Osteoblast (primary cell): ENCODE measurements around the gene CRB2. TPM values are rescaled to one million over a fixed set of nuclear protein-coding genes. Genes with fewer than 3 reads are reported as not detected.
A peak's percentile ranks its signal among the peaks of the same experiment; 100 is the strongest.

ENCODE experiments used
- DNase-seq: peaks from one replicate; pipeline ENCODE4 v3.0.0; 2011; ENCODE audit warnings: low spot score, mixed read lengths; ENCODE audit not compliant: insufficient read length; ENCODE audit errors: missing footprints
- H2AFZ ChIP-seq: 2 replicates; pipeline ENCODE4 v1.6.0; 2011; ENCODE audit warnings: mild to moderate bottlenecking, low read length
- H3K27ac ChIP-seq: 2 replicates; pipeline ENCODE4 v1.5.1; 2011; ENCODE audit warnings: mild to moderate bottlenecking, low read depth, low read length, moderate library complexity
- H3K27me3 ChIP-seq: 2 replicates; pipeline ENCODE4 v1.6.0; 2012; ENCODE audit warnings: mild to moderate bottlenecking, control low read depth, inconsistent platforms, low read length, moderate library complexity; ENCODE audit not compliant: insufficient read depth
- H3K36me3 ChIP-seq: 2 replicates; pipeline ENCODE4 v1.5.1; 2011; ENCODE audit warnings: mild to moderate bottlenecking, low read length, control low read depth, moderate library complexity; ENCODE audit not compliant: insufficient read depth
- H3K4me1 ChIP-seq: 2 replicates; pipeline ENCODE4 v1.5.1; 2011; ENCODE audit warnings: mild to moderate bottlenecking, low read length, control low read depth, moderate library complexity; ENCODE audit not compliant: insufficient read depth
- H3K4me2 ChIP-seq: 2 replicates; pipeline ENCODE4 v1.6.0; 2011; ENCODE audit warnings: mild to moderate bottlenecking, low read length; ENCODE audit not compliant: insufficient read depth
- H3K4me3 ChIP-seq: fragments of 200-600 bp; sonication (generic); 3 replicates; pipeline ENCODE4 v1.5.1; 2012; ENCODE audit warnings: mild to moderate bottlenecking, low read length, inconsistent platforms; ENCODE audit not compliant: insufficient read depth
- H3K79me2 ChIP-seq: 2 replicates; pipeline ENCODE4 v1.6.0; 2012; ENCODE audit warnings: mild to moderate bottlenecking, low read length, control low read depth, inconsistent platforms; ENCODE audit not compliant: insufficient read depth
- H3K9me3 ChIP-seq: 2 replicates; pipeline ENCODE4 v1.5.1; 2011; ENCODE audit warnings: low read depth, low read length, control low read depth
- H4K20me1 ChIP-seq: 2 replicates; pipeline ENCODE4 v1.6.0; 2012; ENCODE audit warnings: mild to moderate bottlenecking, low read length, control low read depth; ENCODE audit not compliant: insufficient read depth
- total RNA-seq: library from RNA; depleted of rRNA; stranded (reverse); fragments of >200 nt; gene quantifications from 2 replicates; pipeline ENCODE4 v1.2.3, GENCODE V29; 2012
- TF ChIP-seq, protein P1 (sequence below): IDR thresholded peaks from 2 replicates; pipeline ENCODE4 v1.5.1; 2011; ENCODE audit warnings: mild to moderate bottlenecking, low read depth, low read length, moderate library complexity; ENCODE audit errors: extremely low read depth

CRB2 gene
- total RNA-seq, 1 donor = not detected

DNA sequence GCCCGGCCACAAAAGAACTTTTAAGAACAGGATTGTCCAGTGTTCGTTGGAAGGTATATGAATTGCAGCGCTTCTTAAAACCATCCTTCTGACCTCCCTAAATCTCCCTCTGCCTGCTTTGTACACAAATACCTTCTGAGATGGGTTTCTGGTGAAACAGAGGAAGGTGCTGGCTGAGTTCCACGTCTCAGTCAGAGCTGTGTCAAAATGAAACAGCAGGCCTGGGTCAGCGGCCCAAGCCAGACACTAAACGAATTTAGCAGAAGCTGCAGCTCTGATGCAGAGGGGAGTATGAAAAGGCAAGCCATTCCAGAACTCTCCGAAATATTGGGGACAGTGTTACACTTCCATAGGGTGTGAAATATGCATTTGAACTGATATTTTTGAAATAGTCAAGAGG is 37.8 kb upstream of the CRB2 start:
- TF ChIP-seq, protein P1, sequence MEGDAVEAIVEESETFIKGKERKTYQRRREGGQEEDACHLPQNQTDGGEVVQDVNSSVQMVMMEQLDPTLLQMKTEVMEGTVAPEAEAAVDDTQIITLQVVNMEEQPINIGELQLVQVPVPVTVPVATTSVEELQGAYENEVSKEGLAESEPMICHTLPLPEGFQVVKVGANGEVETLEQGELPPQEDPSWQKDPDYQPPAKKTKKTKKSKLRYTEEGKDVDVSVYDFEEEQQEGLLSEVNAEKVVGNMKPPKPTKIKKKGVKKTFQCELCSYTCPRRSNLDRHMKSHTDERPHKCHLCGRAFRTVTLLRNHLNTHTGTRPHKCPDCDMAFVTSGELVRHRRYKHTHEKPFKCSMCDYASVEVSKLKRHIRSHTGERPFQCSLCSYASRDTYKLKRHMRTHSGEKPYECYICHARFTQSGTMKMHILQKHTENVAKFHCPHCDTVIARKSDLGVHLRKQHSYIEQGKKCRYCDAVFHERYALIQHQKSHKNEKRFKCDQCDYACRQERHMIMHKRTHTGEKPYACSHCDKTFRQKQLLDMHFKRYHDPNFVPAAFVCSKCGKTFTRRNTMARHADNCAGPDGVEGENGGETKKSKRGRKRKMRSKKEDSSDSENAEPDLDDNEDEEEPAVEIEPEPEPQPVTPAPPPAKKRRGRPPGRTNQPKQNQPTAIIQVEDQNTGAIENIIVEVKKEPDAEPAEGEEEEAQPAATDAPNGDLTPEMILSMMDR = no peak

DNA sequence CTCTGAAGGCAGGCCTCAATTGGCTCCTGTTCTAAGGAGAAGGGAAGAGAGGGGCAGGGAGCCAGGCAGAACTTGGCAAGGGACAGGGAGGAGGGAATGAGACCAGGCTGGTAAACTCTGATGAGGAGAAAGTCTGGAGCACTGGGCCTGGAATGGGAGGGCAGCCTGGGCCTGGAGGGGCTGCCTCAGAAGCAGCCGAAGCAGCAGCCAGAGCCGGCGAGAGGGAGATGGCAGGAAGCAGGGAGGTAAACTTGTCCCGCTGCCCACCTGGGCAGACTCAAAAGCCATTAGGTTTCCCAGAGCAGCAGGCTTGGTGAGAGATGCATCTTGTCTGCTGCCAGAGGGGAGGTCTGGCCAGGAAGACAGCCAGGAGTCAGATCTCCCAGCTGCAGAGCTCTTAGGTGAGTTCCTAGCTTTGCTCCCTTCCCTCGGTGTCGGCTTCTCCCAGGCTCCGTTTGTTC is 37.0 kb upstream of the CRB2 start:
- Histone ChIP-seq H4K20me1 (no peaks in the 10 kb centered on the region), H3K79me2 (no peaks in the 10 kb centered on the region), H3K36me3 (no peaks in the 10 kb centered on the region), H2AFZ (no peak overlapping the region), H3K27ac (no peak overlapping the region), H3K4me3 (no peak overlapping the region), H3K9me3 (no peaks in the 10 kb centered on the region), H3K4me1 (no peaks in the 10 kb centered on the region), H3K27me3 (no peaks in the 10 kb centered on the region), H3K4me2 (no peak overlapping the region)
- peak; percentile 79 for DNase-seq
- TF ChIP-seq, protein P1 = no peak

More for the DNA sequence above, 37.8 kb upstream of the CRB2 start:
- no peaks in the 10 kb centered on the region for H4K20me1 ChIP-seq
- H3K36me3 ChIP-seq = no peaks in the 10 kb centered on the region
- H3K27me3 ChIP-seq = no peaks in the 10 kb centered on the region
- H3K4me2 ChIP-seq = no peak overlapping the region
- no peak overlapping the region for H3K4me3 ChIP-seq
- H3K4me1 ChIP-seq = no peaks in the 10 kb centered on the region
- no peaks in the 10 kb centered on the region for H3K9me3 ChIP-seq
- no peaks in the 10 kb centered on the region for H3K79me2 ChIP-seq
- no peak overlapping the region for H3K27ac ChIP-seq
- H2AFZ ChIP-seq = no peak overlapping the region
- peak; percentile 65 for DNase-seq

DNA sequence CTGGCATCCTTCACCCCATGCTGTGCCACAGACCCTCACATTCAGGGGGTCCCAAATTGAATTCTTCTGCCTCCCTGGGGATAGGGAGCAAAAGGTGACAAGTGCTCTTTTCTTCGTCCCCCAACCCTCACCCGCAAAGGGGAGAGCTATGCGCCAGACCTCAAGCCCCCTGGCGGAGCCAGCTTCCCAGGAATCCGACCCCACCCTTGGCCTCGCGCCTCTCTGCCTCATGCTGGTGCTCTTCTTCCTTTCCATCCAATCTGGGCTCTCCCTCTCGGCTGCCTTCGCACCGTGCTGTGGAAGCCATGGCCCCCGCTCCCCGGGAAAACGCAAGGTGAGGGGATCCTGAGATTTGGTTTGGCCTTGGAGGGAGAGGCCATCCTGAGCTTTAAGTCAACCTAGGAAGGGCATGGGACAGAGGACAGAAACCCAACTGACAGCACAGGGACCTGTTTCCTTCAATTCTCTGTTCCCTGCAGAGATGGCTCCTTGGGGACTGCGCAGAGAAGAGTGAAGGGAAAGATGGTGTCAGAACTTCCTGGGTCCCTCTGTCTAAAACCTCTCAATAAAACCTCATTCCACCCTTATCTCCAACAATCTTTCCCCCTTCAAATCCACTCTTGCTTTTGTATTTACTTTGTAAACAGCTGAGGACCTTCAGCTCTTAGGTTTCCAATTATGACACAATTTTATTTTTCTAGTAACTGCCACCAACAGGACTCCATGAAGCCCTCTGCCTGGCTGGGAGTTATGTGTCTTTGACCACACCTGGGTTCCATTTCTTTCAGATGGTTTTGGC is 36.3 kb upstream of the CRB2 start:
- H3K79me2 ChIP-seq = no peaks in the 10 kb centered on the region
- H3K27me3 ChIP-seq = peaks cover 3% of the 10 kb centered on the region
- TF ChIP-seq, protein P1 = no peak
- no peak overlapping the region for H3K27ac ChIP-seq
- H3K36me3 ChIP-seq = no peaks in the 10 kb centered on the region
- H3K9me3 ChIP-seq = no peaks in the 10 kb centered on the region
- no peaks in the 10 kb centered on the region for H3K4me1 ChIP-seq
- peak; percentile 8 for DNase-seq
- no peaks in the 10 kb centered on the region for H4K20me1 ChIP-seq
- no peak overlapping the region for H2AFZ ChIP-seq
- H3K4me2 ChIP-seq = no peak overlapping the region
- H3K4me3 ChIP-seq = no peak overlapping the region

DNA sequence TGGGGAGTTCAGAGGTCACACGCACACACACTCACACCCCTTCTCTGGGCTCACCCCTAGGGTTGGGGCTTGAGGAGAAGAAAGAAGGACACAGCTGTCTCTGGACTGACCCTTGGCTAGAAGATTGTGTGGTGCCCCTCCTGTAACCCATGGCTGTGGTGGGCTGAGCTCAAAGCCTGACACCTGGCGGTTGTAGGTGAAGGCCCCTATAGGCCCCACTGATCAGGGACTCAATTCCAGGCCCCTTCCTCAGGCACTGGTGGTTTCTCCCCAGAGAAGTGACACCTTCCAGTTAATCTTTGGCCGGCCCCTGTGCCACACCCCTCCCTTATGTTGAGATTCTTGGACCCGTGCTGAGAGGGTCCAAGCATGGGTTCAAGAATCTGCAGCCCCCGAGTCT is 35.2 kb upstream of the CRB2 start:
- H3K79me2 ChIP-seq = no peaks in the 10 kb centered on the region
- TF ChIP-seq, protein P1 = no peak
- no peaks in the 10 kb centered on the region for H4K20me1 ChIP-seq
- peaks cover 12% of the 10 kb centered on the region for H3K27me3 ChIP-seq
- no peaks in the 10 kb centered on the region for H3K36me3 ChIP-seq
- H3K4me3 ChIP-seq = no peak overlapping the region
- no peak overlapping the region for H3K4me2 ChIP-seq
- peak; percentile 62 for DNase-seq
- H3K27ac ChIP-seq = no peak overlapping the region
- H3K4me1 ChIP-seq = no peaks in the 10 kb centered on the region
- no peaks in the 10 kb centered on the region for H3K9me3 ChIP-seq
- H2AFZ ChIP-seq = no peak overlapping the region
